Mononuclear cell (primary cell): ENCODE measurements around the gene SPATA31D3. TPM values are rescaled to one million over a fixed set of nuclear protein-coding genes. Genes with fewer than 3 reads are reported as not detected.
"Not testable (repeated sequence)": the region's sequence is repeated elsewhere in the genome, so short reads cannot be mapped to it uniquely, and the experiment has no call there.

Experiments used
- H3K27me3 ChIP-seq: 2 replicates; pipeline ENCODE4 v1.6.0; 2011; ENCODE audit warnings: low read length, control low read depth; ENCODE audit not compliant: insufficient read depth
- H3K4me1 ChIP-seq: 2 replicates; pipeline ENCODE4 v1.5.1; 2011; ENCODE audit warnings: mild to moderate bottlenecking, low read length, control low read depth; ENCODE audit not compliant: insufficient read depth
- H3K4me3 ChIP-seq: 2 replicates; pipeline ENCODE4 v1.5.1; 2011; ENCODE audit warnings: mild to moderate bottlenecking, low read length, moderate library complexity
- H3K9me3 ChIP-seq: 2 replicates; pipeline ENCODE4 v1.5.1; 2011; ENCODE audit warnings: low read depth, mild to moderate bottlenecking, control low read depth, low read length
- total RNA-seq: library from RNA; depleted of rRNA; stranded (reverse); fragments of >200 nt; gene quantifications from one replicate; pipeline ENCODE4 v1.2.3, GENCODE V29; 2012

Gene SPATA31D3
- total RNA-seq, 1 donor, result not detected

- H3K4me3 ChIP-seq, result no peak overlapping the region
- H3K27me3 ChIP-seq, result no peaks in the 10 kb centered on the region
- no peaks in the 10 kb centered on the region for H3K9me3 ChIP-seq
- no peaks in the 10 kb centered on the region for H3K4me1 ChIP-seq
Observed at GRCh38 chr9:81955625-81956024, 12.3 kb downstream of the SPATA31D3 start.

GRCh38 chr9:81964218-81965171, 21.2 kb downstream of the SPATA31D3 start:
- no peaks in the 10 kb centered on the region for H3K27me3 ChIP-seq
- no peaks in the 10 kb centered on the region for H3K4me1 ChIP-seq
- no peaks in the 10 kb centered on the region for H3K9me3 ChIP-seq
- H3K4me3 ChIP-seq, result no peak overlapping the region

GRCh38 chr9:81968026-81968425, 24.7 kb downstream of the SPATA31D3 start:
- no peaks in the 10 kb centered on the region for H3K27me3 ChIP-seq
- no peaks in the 10 kb centered on the region for H3K4me1 ChIP-seq
- no peak overlapping the region for H3K4me3 ChIP-seq
- H3K9me3 ChIP-seq, result no peaks in the 10 kb centered on the region

- no peak overlapping the region for H3K4me3 ChIP-seq
- no peaks in the 10 kb centered on the region for H3K27me3 ChIP-seq
- H3K4me1 ChIP-seq, result no peaks in the 10 kb centered on the region
- no peaks in the 10 kb centered on the region for H3K9me3 ChIP-seq
Observed at GRCh38 chr9:81969971-81970370, 26.7 kb downstream of the SPATA31D3 start.

GRCh38 chr9:81971727-81972126, 28.4 kb downstream of the SPATA31D3 start:
- Histone ChIP-seq H3K4me3 (no peak overlapping the region), H3K4me1 (no peaks in the 10 kb centered on the region), H3K9me3 (no peaks in the 10 kb centered on the region), H3K27me3 (no peaks in the 10 kb centered on the region)

GRCh38 chr9:81974764-81975163, 31.5 kb downstream of the SPATA31D3 start:
- no peaks in the 10 kb centered on the region for H3K27me3 ChIP-seq
- H3K9me3 ChIP-seq, result no peaks in the 10 kb centered on the region
- H3K4me3 ChIP-seq, result no peak overlapping the region
- H3K4me1 ChIP-seq, result no peaks in the 10 kb centered on the region

GRCh38 chr9:81976351-81976750, 33.1 kb downstream of the SPATA31D3 start:
- no peaks in the 10 kb centered on the region for H3K27me3 ChIP-seq
- no peaks in the 10 kb centered on the region for H3K4me1 ChIP-seq
- no peaks in the 10 kb centered on the region for H3K9me3 ChIP-seq
- no peak overlapping the region for H3K4me3 ChIP-seq

- H3K4me1 ChIP-seq, result no peaks in the 10 kb centered on the region
- no peaks in the 10 kb centered on the region for H3K9me3 ChIP-seq
- no peaks in the 10 kb centered on the region for H3K27me3 ChIP-seq
- no peak overlapping the region for H3K4me3 ChIP-seq
Observed at GRCh38 chr9:81979196-81979595, 35.9 kb downstream of the SPATA31D3 start.

- Histone ChIP-seq H3K4me3 (no peak overlapping the region), H3K27me3 (no peaks in the 10 kb centered on the region), H3K9me3 (no peaks in the 10 kb centered on the region), H3K4me1 (no peaks in the 10 kb centered on the region)
Observed at GRCh38 chr9:81980568-81980967, 37.3 kb downstream of the SPATA31D3 start.

GRCh38 chr9:81981883-81982282, 38.6 kb downstream of the SPATA31D3 start:
- H3K9me3 ChIP-seq, result no peaks in the 10 kb centered on the region
- no peaks in the 10 kb centered on the region for H3K27me3 ChIP-seq
- no peak overlapping the region for H3K4me3 ChIP-seq
- no peaks in the 10 kb centered on the region for H3K4me1 ChIP-seq

- Histone ChIP-seq H3K4me1 (no peaks in the 10 kb centered on the region), H3K27me3 (no peaks in the 10 kb centered on the region), H3K9me3 (no peaks in the 10 kb centered on the region), H3K4me3 (no peak overlapping the region)
Observed at GRCh38 chr9:81984928-81985327, 41.6 kb downstream of the SPATA31D3 start.

- H3K4me1 ChIP-seq, result no peaks in the 10 kb centered on the region
- H3K27me3 ChIP-seq, result no peaks in the 10 kb centered on the region
- H3K4me3 ChIP-seq, result no peak overlapping the region
- no peaks in the 10 kb centered on the region for H3K9me3 ChIP-seq
Observed at GRCh38 chr9:81986051-81986450, 42.8 kb downstream of the SPATA31D3 start.

GRCh38 chr9:81988472-81988871, 45.2 kb downstream of the SPATA31D3 start, which contains the start of gene SPATA31D1:
SPATA31D1 (plus strand) TSS chr9:81988772; CDS start chr9:81988819, 47 bp downstream.
- not testable (repeated sequence) for H3K27me3 ChIP-seq, H3K9me3 ChIP-seq, H3K4me3 ChIP-seq, H3K4me1 ChIP-seq

GRCh38 chr9:81989700-81990099, 46.4 kb downstream of the SPATA31D3 start:
- no peak overlapping the region for H3K4me3 ChIP-seq
- no peaks in the 10 kb centered on the region for H3K9me3 ChIP-seq
- no peaks in the 10 kb centered on the region for H3K4me1 ChIP-seq
- H3K27me3 ChIP-seq, result no peaks in the 10 kb centered on the region

GRCh38 chr9:81993656-81994055, 50.4 kb downstream of the SPATA31D3 start:
- no peak overlapping the region for H3K4me3 ChIP-seq
- H3K27me3 ChIP-seq, result no peaks in the 10 kb centered on the region
- H3K9me3 ChIP-seq, result no peaks in the 10 kb centered on the region
- no peaks in the 10 kb centered on the region for H3K4me1 ChIP-seq
